GM12878 (cell line): ENCODE data around the gene VASH1. TPM values are rescaled to one million over a fixed set of nuclear protein-coding genes. Genes with fewer than 3 reads are reported as not detected.

Experiments used
- BCL11A ChIP-seq: IDR thresholded peaks from 2 replicates; pipeline ENCODE4 v1.6.1; 2011; ENCODE audit warnings: low read depth, low read length
- CBFB ChIP-seq: IDR thresholded peaks from 2 replicates; pipeline ENCODE4 v1.6.1; 2016; ENCODE audit warnings: antibody characterized with exemption, low read depth
- CHD2 ChIP-seq: IDR thresholded peaks from 2 replicates; pipeline ENCODE4 v1.6.1; 2011; ENCODE audit warnings: low read depth, low read length, improper control_type of control experiment, borderline replicate concordance
- EP300 ChIP-seq, 2 experiments: fragments of 150-350 bp in 1 of 2; IDR thresholded peaks; 2 replicates each; pipeline ENCODE4 v1.6.1; 2011 to 2012; ENCODE audit warnings: low read depth in 2 of 2, low read length in 2 of 2, borderline replicate concordance in 1 of 2, improper control_type of control experiment in 1 of 2, inconsistent platforms in 1 of 2; ENCODE audit not compliant: control insufficient read depth in 1 of 2
- GABPA ChIP-seq: IDR thresholded peaks from 2 replicates; pipeline ENCODE4 v1.6.1; 2014; ENCODE audit warnings: antibody characterized with exemption, low read depth, mild to moderate bottlenecking, inconsistent platforms
- HCFC1 ChIP-seq: fragments of 150-350 bp; IDR thresholded peaks from 2 replicates; pipeline ENCODE4 v1.6.1; 2014; ENCODE audit warnings: low read length
- NR2F1 ChIP-seq: fragments of 450-650 bp; conservative IDR thresholded peaks from 2 replicates; pipeline ENCODE4 v1.6.1; 2017; ENCODE audit warnings: mild to moderate bottlenecking
- PAX8 ChIP-seq: fragments of 450-650 bp; IDR thresholded peaks from 2 replicates; pipeline ENCODE4 v1.6.1; 2017; ENCODE audit warnings: mild to moderate bottlenecking, moderate library complexity
- PML ChIP-seq: IDR thresholded peaks from 2 replicates; pipeline ENCODE4 v1.6.1; 2012; ENCODE audit warnings: low read length, inconsistent platforms
- RB1 ChIP-seq: fragments of 450-650 bp; formaldehyde crosslinking; IDR thresholded peaks from 2 replicates; pipeline ENCODE4 v1.6.1; 2017; ENCODE audit warnings: mild to moderate bottlenecking, borderline replicate concordance
- RBBP5 ChIP-seq: fragments of 200-600 bp; sonication (generic); conservative IDR thresholded peaks from 2 replicates; pipeline ENCODE4 v1.6.1; 2016
- RUNX3 ChIP-seq: IDR thresholded peaks from 2 replicates; pipeline ENCODE4 v1.6.1; 2012; ENCODE audit warnings: low read length, inconsistent platforms
- SIN3A ChIP-seq: IDR thresholded peaks from 2 replicates; pipeline ENCODE4 v1.6.1; 2012; ENCODE audit warnings: low read depth, low read length, improper control_type of control experiment
- SMARCA5 ChIP-seq: fragments of 450-650 bp; IDR thresholded peaks from 2 replicates; pipeline ENCODE4 v1.6.1; 2017; ENCODE audit warnings: mild to moderate bottlenecking
- SP1 ChIP-seq: IDR thresholded peaks from one replicate; pipeline ENCODE4 v1.6.1; 2011; ENCODE audit warnings: low read depth, low read length
- SREBF1 ChIP-seq: IDR thresholded peaks from 2 replicates; pipeline ENCODE4 v1.6.1; 2012; ENCODE audit warnings: mild to moderate bottlenecking, low read length
- TCF7 ChIP-seq: IDR thresholded peaks from 2 replicates; pipeline ENCODE4 v1.6.1; 2014; ENCODE audit warnings: antibody characterized with exemption, borderline replicate concordance
- ZNF24 ChIP-seq: fragments of 450-650 bp; IDR thresholded peaks from 2 replicates; pipeline ENCODE4 v1.6.1; 2017; ENCODE audit warnings: antibody characterized with exemption, mild to moderate bottlenecking
- polyA plus RNA-seq, 11 experiments: library from polyadenylated mRNA; depleted of rRNA in 4 of 11; unstranded in 6 of 11; stranded (reverse) in 5 of 11; fragments of >200 nt; fragmentation: Nextera tagmentation in 4 of 11; fragmentation: Illumina TruSeq in 1 of 11; extraction: Ambion mirVana in 4 of 11; extraction: Trizol in 1 of 11; gene quantifications; 1 replicate in 1 of 11; 2 replicates in 10 of 11; pipeline versions ENCODE4 v1.2.1 to v1.2.3, GENCODE V29; 2011 to 2016; ENCODE audit warnings: inconsistent platforms in 2 of 11, missing spikeins in 2 of 11, low read depth in 1 of 11
- total RNA-seq, 4 experiments: library from RNA; depleted of rRNA in 3 of 4; stranded (reverse); fragments of >200 nt in 3 of 4; fragmentation: Illumina TruSeq in 1 of 4; extraction: Trizol in 1 of 4; gene quantifications; 2 replicates each; pipeline versions ENCODE4 v1.2.1 to v1.2.3, GENCODE V29; 2013 to 2021
- TF ChIP-seq, protein P1 (sequence below): IDR thresholded peaks from 2 replicates; pipeline ENCODE4 v1.6.1; 2012; ENCODE audit warnings: low read length, inconsistent platforms
- TF ChIP-seq, protein P2 (sequence below): IDR thresholded peaks from 2 replicates; pipeline ENCODE4 v1.6.1; 2011; ENCODE audit warnings: low read depth, mild to moderate bottlenecking, low read length, moderate library complexity, borderline replicate concordance; ENCODE audit errors: extremely low read depth
- TF ChIP-seq, protein P3 (sequence below): IDR thresholded peaks from 2 replicates; pipeline ENCODE4 v1.6.1; 2012; ENCODE audit warnings: improper control_type of control experiment, low read depth, low read length; ENCODE audit not compliant: insufficient replicate concordance
- TF ChIP-seq, protein P4 (sequence below), 3 experiments: IDR thresholded peaks in 2 of 3; conservative IDR thresholded peaks in 1 of 3; 2 replicates each; pipeline ENCODE4 v1.5.1; 2011; ENCODE audit warnings: low read depth in 3 of 3, low read length in 3 of 3, mild to moderate bottlenecking in 3 of 3, control low read depth in 2 of 3, moderate library complexity in 2 of 3, inconsistent platforms in 1 of 3, mixed read lengths in 1 of 3; ENCODE audit not compliant: control insufficient read depth in 2 of 3, insufficient read depth in 1 of 3; ENCODE audit errors: extremely low read depth in 1 of 3

Gene VASH1
- total and polyA plus RNA-seq, 10 of the 15 experiments (the other 5 are each of a cell fraction or from before 2014, with no cell fraction given): 0.06 to 2.3 (median 0.53) TPM

DNA sequence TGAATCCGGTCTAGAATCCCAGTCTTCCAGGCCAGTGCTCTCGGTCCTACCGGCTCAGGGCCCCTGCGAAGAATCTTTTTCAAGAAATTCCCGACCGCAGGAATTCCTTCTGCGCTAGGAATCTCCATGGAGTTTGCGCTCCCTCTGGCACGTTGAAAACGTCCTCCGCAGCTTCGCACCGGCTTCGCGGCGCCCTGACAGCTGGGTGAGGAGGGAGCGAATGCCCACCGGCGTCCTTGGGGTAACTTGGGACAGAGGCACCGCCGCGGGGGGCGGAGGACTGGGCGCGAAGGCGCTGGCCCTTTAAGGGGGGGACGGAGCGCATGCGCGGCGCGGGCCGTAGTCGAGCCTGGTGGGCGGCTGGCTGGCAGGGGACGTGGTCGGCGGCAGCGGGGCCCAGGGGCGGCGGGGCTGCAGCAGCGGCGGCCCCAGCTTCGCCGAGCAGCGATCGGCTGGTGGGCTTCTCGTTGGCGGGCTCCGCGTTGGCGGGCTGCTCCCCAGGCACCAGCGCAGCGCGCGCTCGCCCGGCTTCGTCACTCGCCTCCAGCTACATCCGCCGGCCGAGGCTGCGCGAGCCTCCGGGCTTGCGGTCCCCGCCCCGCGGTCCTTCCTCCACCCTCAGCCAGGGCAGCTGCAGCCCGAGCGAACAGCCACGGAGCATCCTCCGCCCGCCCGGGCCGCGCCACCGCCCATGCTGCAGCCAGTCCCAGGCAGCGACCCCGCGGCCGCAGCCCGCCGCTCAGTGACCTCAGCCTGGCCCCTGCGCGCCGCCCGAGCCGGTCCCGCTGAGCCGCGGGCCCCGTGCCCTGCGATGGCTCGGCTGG lies at the start of gene VASH1 (continued):
- TF ChIP-seq, protein P1, sequence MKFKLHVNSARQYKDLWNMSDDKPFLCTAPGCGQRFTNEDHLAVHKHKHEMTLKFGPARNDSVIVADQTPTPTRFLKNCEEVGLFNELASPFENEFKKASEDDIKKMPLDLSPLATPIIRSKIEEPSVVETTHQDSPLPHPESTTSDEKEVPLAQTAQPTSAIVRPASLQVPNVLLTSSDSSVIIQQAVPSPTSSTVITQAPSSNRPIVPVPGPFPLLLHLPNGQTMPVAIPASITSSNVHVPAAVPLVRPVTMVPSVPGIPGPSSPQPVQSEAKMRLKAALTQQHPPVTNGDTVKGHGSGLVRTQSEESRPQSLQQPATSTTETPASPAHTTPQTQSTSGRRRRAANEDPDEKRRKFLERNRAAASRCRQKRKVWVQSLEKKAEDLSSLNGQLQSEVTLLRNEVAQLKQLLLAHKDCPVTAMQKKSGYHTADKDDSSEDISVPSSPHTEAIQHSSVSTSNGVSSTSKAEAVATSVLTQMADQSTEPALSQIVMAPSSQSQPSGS: no peak
- TF ChIP-seq HCFC1 (no peak), SMARCA5 (no peak), SP1 (no peak), SIN3A (0 out of 2 replicates have a peak, but pooled peaks have one; percentile 47), GABPA (no peak), EP300 (IDR thresholded peaks at IDR 0.05; ENCODE audit: borderline replicate concordance in 1 of 2, control insufficient read depth in 1 of 2, low read depth in 2 of 2, low read length in 2 of 2) (no peak), CBFB (no peak), PAX8 (no peak), RB1 (no peak; the same call in 1 of the 2 replicates), CHD2 (no peak), RBBP5 (no peak), RUNX3 (no peak), NR2F1 (peak; percentile 73), SREBF1 (no peak), ZNF24 (no peak), TCF7 (no peak), BCL11A (no peak), PML (no peak)
- TF ChIP-seq, protein P2, sequence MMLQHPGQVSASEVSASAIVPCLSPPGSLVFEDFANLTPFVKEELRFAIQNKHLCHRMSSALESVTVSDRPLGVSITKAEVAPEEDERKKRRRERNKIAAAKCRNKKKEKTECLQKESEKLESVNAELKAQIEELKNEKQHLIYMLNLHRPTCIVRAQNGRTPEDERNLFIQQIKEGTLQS: no peak
- TF ChIP-seq, protein P3, sequence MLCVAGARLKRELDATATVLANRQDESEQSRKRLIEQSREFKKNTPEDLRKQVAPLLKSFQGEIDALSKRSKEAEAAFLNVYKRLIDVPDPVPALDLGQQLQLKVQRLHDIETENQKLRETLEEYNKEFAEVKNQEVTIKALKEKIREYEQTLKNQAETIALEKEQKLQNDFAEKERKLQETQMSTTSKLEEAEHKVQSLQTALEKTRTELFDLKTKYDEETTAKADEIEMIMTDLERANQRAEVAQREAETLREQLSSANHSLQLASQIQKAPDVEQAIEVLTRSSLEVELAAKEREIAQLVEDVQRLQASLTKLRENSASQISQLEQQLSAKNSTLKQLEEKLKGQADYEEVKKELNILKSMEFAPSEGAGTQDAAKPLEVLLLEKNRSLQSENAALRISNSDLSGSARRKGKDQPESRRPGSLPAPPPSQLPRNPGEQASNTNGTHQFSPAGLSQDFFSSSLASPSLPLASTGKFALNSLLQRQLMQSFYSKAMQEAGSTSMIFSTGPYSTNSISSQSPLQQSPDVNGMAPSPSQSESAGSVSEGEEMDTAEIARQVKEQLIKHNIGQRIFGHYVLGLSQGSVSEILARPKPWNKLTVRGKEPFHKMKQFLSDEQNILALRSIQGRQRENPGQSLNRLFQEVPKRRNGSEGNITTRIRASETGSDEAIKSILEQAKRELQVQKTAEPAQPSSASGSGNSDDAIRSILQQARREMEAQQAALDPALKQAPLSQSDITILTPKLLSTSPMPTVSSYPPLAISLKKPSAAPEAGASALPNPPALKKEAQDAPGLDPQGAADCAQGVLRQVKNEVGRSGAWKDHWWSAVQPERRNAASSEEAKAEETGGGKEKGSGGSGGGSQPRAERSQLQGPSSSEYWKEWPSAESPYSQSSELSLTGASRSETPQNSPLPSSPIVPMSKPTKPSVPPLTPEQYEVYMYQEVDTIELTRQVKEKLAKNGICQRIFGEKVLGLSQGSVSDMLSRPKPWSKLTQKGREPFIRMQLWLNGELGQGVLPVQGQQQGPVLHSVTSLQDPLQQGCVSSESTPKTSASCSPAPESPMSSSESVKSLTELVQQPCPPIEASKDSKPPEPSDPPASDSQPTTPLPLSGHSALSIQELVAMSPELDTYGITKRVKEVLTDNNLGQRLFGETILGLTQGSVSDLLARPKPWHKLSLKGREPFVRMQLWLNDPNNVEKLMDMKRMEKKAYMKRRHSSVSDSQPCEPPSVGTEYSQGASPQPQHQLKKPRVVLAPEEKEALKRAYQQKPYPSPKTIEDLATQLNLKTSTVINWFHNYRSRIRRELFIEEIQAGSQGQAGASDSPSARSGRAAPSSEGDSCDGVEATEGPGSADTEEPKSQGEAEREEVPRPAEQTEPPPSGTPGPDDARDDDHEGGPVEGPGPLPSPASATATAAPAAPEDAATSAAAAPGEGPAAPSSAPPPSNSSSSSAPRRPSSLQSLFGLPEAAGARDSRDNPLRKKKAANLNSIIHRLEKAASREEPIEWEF: no peak
- TF ChIP-seq, protein P4, sequence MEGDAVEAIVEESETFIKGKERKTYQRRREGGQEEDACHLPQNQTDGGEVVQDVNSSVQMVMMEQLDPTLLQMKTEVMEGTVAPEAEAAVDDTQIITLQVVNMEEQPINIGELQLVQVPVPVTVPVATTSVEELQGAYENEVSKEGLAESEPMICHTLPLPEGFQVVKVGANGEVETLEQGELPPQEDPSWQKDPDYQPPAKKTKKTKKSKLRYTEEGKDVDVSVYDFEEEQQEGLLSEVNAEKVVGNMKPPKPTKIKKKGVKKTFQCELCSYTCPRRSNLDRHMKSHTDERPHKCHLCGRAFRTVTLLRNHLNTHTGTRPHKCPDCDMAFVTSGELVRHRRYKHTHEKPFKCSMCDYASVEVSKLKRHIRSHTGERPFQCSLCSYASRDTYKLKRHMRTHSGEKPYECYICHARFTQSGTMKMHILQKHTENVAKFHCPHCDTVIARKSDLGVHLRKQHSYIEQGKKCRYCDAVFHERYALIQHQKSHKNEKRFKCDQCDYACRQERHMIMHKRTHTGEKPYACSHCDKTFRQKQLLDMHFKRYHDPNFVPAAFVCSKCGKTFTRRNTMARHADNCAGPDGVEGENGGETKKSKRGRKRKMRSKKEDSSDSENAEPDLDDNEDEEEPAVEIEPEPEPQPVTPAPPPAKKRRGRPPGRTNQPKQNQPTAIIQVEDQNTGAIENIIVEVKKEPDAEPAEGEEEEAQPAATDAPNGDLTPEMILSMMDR (IDR thresholded peaks at IDR 0.05 in 2 of 3, conservative IDR thresholded peaks at IDR 0.05 in 1 of 3; ENCODE audit: control insufficient read depth in 2 of 3, extremely low read depth in 1 of 3, insufficient read depth in 1 of 3, low read depth in 3 of 3, low read length in 3 of 3): no peak
